ENCODE data around the gene SLC23A2. TPM values are rescaled to one million over a fixed set of nuclear protein-coding genes. Genes with fewer than 3 reads are reported as not detected.

The SLC23A2 gene
- polyA plus RNA-seq, 3 donors = 3.3 to 28.4 (median 6.4) TPM

GRCh38 chr20:4811257-4811656, 190.1 kb downstream of the SLC23A2 start:
- H3K9me3 Mint-ChIP-seq = no peaks in the 10 kb centered on the region
- Histone ChIP-seq H3K79me2 (ENCODE audit: insufficient read depth, low read length) (peaks cover 89% of the 10 kb centered on the region), H3K27me3 (ENCODE audit: control insufficient read depth in 2 of 2, insufficient read depth in 2 of 2, low read length in 2 of 2) (no peaks in the 10 kb centered on the region), H3K4me1 (ENCODE audit: control insufficient read depth in 1 of 2, insufficient read depth in 2 of 2, low read length in 2 of 2) (peaks cover 98 to 100% of the 10 kb centered on the region in 2 donors), H4K20me1 (ENCODE audit: insufficient read depth, low read length) (peaks cover 59% of the 10 kb centered on the region), H3K36me3 (replicated peaks in 1 of 2; ENCODE audit: control insufficient read depth in 1 of 2, insufficient read depth in 2 of 2, low read length in 2 of 2) (peaks cover 12 to 53% of the 10 kb centered on the region in 2 donors), H3K9me3 (replicated peaks in 1 of 2; ENCODE audit: control insufficient read depth in 1 of 2, insufficient read depth in 1 of 2, low read length in 2 of 2) (no peaks in the 10 kb centered on the region), H3K4me3 (replicated peaks in 1 of 3; ENCODE audit: low read depth in 2 of 3, low read length in 3 of 3) (peak overlapping the region in 1 of 3 experiments; percentile 68), H3K27ac (ENCODE audit: low read depth in 1 of 2, low read length in 2 of 2) (peak overlapping the region; percentile 96 to 100), H2AFZ (ENCODE audit: insufficient read depth, low read depth, low read length, poor library complexity, severe bottlenecking) (no peak overlapping the region), H3K9ac (ENCODE audit: insufficient read depth, low read length, poor library complexity, severe bottlenecking) (peak overlapping the region; percentile 98), H3K4me2 (replicated peaks; ENCODE audit: extremely low read depth, low read length, poor library complexity, severe bottlenecking) (peak overlapping the region; percentile 75)
- peak overlapping the region; percentile 86 to 94 for H3K4me3 Mint-ChIP-seq
- no peak for DNase-seq
- H3K4me1 Mint-ChIP-seq = peaks cover 99% of the 10 kb centered on the region
- peaks cover 0 to 3% (median 0%) of the 10 kb centered on the region in 3 donors for H3K27me3 Mint-ChIP-seq (ENCODE audit: low read depth in 3 of 3)
- WGBS (ENCODE audit: insufficient coverage) = no CpG with 5 or more reads among the region's 4 CpGs
- peaks cover 49 to 81% of the 10 kb centered on the region in 2 donors for H3K36me3 Mint-ChIP-seq
- TF ChIP-seq CTCF (IDR thresholded peaks at IDR 0.05) = no peak
- intact Hi-C loops (cut with micrococcal nuclease) = loop anchor here in 1 of 2 donors (1.0 to 10.0 kb wide), 2 partner anchors 8 to 274 kb away; no protein-coding TSS in a partner anchor
- H3K27ac Mint-ChIP-seq = peak overlapping the region; percentile 100

DNA sequence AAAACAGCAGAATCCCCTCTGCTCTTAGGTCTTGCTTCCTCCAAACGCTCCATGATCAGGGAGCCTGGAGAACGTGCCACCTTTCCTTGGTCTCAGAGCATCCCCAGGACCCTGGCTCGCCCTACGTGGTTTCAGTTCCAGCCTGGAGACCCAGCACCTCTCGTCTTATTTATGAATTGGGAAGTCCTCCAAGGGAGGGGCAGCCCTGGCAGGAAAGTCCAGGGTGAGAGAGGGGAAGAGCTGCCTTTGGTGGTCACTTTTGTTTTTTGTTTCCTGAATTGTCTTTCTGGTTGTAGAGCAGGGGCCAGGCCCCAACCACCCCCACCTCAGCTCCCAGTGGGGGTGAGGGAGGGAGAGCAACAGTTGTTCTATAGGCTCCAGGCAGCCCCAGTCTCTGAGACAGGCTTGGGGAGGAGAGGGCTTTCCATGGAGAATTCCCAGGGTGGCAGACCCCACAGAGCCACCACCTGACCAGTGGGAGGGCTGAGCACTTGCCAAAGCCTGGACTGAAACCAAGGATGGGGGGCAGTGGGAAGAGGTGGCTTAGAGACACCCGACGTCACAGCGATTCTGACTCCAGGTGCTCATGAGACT, 190.8 kb downstream of the SLC23A2 start:
- H3K27ac ChIP-seq (ENCODE audit: low read depth in 1 of 2, low read length in 2 of 2) = peak overlapping the region; percentile 96 to 100

More for the DNA sequence above, 190.8 kb downstream of the SLC23A2 start:
- Mint-ChIP-seq H3K9me3 (no peaks in the 10 kb centered on the region), H3K27ac (peak overlapping the region; percentile 100), H3K27me3 (ENCODE audit: low read depth in 3 of 3) (peaks cover 0 to 3% (median 0%) of the 10 kb centered on the region in 3 donors), H3K4me1 (peaks cover 100% of the 10 kb centered on the region), H3K4me3 (peak overlapping the region; percentile 60 to 94), H3K36me3 (peaks cover 52 to 81% of the 10 kb centered on the region in 2 donors)
- Histone ChIP-seq H3K27me3 (ENCODE audit: control insufficient read depth in 2 of 2, insufficient read depth in 2 of 2, low read length in 2 of 2) (no peaks in the 10 kb centered on the region), H3K9me3 (replicated peaks in 1 of 2; ENCODE audit: control insufficient read depth in 1 of 2, insufficient read depth in 1 of 2, low read length in 2 of 2) (no peaks in the 10 kb centered on the region), H4K20me1 (ENCODE audit: insufficient read depth, low read length) (peaks cover 59% of the 10 kb centered on the region), H2AFZ (ENCODE audit: insufficient read depth, low read depth, low read length, poor library complexity, severe bottlenecking) (no peak overlapping the region), H3K36me3 (replicated peaks in 1 of 2; ENCODE audit: control insufficient read depth in 1 of 2, insufficient read depth in 2 of 2, low read length in 2 of 2) (peaks cover 13 to 54% of the 10 kb centered on the region in 2 donors), H3K4me2 (replicated peaks; ENCODE audit: extremely low read depth, low read length, poor library complexity, severe bottlenecking) (peak overlapping the region; percentile 75), H3K4me3 (replicated peaks in 1 of 3; ENCODE audit: low read depth in 2 of 3, low read length in 3 of 3) (peak overlapping the region in 1 of 3 experiments; percentile 68), H3K79me2 (ENCODE audit: insufficient read depth, low read length) (peaks cover 89% of the 10 kb centered on the region), H3K4me1 (ENCODE audit: control insufficient read depth in 1 of 2, insufficient read depth in 2 of 2, low read length in 2 of 2) (peaks cover 98 to 100% of the 10 kb centered on the region in 2 donors), H3K9ac (ENCODE audit: insufficient read depth, low read length, poor library complexity, severe bottlenecking) (peak overlapping the region; percentile 98)
- TF ChIP-seq CTCF (IDR thresholded peaks at IDR 0.05) = no peak
- WGBS (ENCODE audit: insufficient coverage) = 47% methylated on average over 7 of the region's 8 CpGs
- intact Hi-C loops (cut with micrococcal nuclease) = loop anchor here in 1 of 2 donors (1.0 to 10.0 kb wide), 2 partner anchors 7 to 274 kb away; no protein-coding TSS in a partner anchor
- peak in 2 of 3 donors; percentile 62 to 78 for DNase-seq
